GM12873 (cell line): ENCODE results near the gene HYAL2.

Experiments used
- CTCF ChIP-seq: IDR thresholded peaks from 2 replicates; pipeline ENCODE4 v1.5.1; 2012; ENCODE audit warnings: low read depth, mild to moderate bottlenecking, moderate library complexity, low read length, control low read depth; ENCODE audit not compliant: insufficient read depth; ENCODE audit errors: missing control alignments

Gene HYAL2

DNA sequence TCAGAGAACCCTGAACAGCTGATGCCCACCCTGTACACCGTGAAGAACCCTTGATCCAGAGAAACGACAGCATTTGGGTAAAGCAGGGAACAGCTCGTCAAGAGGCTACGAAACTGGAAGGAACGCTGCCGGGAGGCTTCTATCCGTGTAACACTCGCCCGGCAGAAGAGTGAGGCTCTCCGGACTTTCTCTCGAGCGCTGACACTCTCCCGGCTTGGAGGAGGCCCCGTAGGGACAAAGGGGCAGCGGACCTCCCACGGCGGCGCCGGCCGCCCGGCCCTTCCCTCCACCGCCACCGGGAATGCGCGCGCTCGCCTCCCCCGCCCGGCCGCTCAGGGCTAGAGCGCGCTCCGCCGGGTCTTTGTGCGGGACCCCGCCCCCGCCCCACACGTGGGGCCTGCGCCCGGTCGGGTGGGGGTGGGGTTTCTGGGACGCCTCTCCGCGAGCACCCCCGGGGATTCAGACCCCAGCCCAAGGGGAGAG is 1.7 kb downstream of the HYAL2 start:
- TF ChIP-seq CTCF = no peak

- TF ChIP-seq CTCF = no peak
These were observed 2.5 kb downstream of the HYAL2 start for GRCh38 chr3:50319894-50320625.

DNA sequence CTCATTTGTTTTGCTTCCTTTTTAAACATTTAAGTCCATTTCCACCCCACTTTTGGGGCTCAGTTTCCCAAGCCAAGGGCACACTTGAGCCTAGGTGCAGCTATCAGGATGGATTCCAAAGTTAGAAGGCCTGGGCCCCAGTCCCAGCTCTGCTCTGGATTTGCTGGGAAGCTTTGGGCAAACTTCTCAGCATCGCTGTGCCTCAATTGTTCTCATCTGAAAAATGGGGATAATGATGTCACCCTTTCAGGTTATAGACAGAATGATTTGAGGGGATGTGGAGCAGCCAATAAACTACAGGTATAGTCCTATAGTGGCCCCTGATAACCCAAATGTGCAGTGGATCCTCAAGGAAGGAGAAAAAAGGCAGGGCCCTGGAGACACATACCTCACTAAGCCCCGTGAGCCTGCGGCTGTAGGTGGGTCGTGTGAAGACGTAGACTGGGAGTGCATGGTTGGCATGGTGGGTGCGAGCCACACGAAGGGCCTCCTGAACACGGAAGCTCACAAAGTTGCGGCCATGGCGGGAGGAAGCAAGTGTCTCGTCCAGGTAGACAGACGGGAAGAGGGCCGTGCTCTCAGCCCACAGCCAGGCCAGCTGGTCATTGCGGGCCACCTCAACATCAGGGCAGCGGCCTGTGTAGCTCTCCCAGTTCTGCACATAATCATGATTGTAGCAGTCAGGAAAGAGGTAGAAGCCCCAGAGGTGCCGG is 3.2 kb downstream of the HYAL2 start:
- TF ChIP-seq CTCF = no peak

DNA sequence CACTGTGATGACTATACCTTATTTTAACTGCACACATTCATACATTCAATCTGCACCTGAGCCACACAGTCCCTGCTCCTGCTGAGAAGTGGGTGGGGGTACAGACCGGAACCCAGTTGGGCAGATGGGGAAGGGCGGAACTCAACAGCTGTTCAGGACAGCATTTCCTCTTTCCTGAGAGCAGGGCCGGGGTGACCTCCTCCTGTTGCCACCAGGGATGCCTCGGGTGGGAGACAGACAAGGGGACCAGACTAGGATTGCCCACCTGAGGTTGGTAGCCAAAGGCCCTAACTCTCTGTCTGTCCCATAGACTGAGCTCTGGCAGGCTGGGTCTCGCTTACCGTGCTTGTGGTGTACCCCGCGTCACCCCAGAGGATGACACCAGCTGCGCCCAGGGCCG is 3.9 kb downstream of the HYAL2 start:
- no peak for TF ChIP-seq CTCF

DNA sequence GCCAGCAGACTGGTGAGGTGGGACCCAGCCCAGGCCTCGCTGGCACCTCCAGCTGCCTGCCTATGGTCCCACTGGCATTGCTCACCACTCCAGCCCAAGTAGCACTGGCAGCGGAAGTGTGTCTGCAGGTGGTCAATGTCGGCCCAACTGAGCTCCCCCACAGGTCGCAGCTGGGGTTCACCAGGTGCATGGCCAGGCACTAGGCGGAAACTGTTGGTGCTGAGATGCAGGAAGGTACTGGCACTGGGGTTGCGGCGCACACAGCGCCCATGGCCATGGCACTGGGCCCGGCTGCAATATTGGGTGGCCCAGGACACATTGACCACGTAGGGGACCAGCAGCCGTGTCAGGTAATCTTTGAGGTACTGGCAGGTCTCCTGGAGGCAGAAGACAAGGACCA is 4.4 kb downstream of the HYAL2 start:
- TF ChIP-seq CTCF = no peak

- no peak for TF ChIP-seq CTCF
These were observed 5.2 kb downstream of the HYAL2 start for GRCh38 chr3:50317300-50317699.

- no peak for TF ChIP-seq CTCF
These were observed 5.8 kb downstream of the HYAL2 start for GRCh38 chr3:50316657-50317242.
